HG03457 (cell line): ENCODE data around the gene SARM1.
"Not testable (repeated sequence)": the region's sequence is repeated elsewhere in the genome, so short reads cannot be mapped to it uniquely, and the experiment has no call there.

Experiments used
- ATAC-seq: cut with Tn5 transposase; IDR thresholded peaks from one replicate; pipeline ENCODE4 v1.9.1; 2021; ENCODE audit warnings: moderate number of reproducible peaks; ENCODE audit not compliant: unreplicated experiment

The SARM1 gene

DNA sequence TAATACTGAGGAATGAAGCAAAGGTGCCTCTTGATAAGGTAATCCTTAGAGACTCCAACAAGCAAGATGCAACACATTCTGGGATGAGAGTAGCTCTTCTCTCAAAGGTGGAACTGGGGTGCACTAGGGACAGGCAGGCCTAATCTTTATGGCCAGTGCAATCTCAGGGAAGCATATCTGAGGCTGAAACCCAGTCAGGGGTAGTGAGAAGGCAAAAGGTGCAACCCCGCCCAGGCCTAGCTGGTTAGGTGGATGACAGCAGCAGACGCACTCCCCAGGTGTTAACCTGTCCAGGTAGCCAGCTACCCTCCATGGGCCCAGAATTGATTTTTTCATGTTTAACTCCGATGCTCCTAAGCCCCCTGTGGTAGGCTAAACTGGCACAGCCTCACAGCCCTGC lies 44.4 kb downstream of the SARM1 start:
- no peak for ATAC-seq

DNA sequence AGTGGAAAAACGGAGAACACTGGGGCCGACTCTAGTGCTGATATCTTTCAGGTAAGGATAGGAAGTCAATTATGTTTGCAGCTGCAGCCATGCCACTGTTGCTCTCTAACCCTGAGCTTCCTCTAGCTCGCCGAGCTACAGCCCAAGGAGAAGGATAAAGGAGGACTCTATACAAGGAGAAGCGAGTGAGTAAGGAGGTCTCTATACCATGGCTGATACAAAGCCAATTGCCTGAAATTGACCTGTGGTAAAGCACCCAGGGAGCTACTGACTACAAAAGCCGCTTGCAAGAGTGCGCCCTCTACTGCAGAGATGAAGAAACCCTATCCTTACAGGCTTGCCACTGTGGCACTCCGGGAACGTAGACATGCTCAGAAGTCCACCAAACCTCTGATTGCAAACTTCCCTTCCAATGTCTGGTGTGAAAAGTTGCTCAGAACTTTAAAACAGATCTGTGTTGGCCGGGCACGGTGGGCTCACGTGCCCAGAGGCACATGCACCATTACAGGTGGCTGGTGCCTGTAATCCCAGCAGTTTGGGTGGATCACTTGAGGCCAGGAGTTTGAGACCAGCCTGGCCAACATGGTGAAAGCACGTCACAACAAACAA lies 45.3 kb downstream of the SARM1 start:
- ATAC-seq = no peak

DNA sequence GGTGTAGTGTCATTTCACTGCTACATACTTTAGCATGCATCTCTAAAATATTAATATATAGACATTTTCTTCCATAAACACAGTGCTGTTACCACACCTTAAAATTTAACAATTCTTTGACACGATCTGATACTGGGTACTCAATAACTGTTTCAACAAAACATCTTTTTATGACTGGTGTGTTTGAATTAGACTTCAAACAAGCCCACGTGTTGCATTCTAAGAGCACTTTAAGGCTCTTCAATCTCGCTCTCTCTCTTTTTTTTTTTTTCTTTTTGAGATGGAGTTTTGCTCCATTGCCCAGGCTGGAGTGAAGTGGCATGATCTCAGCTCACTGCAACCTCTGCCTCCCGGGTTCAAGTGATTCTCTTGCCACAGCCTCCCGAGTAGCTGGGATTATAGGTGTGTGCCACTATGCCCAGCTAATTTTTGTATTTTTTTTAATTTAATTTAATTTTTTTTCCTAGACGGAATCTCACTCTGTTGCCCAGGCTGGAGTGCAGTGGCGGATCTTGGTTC lies 50.4 kb downstream of the SARM1 start:
- ATAC-seq = no peak

DNA sequence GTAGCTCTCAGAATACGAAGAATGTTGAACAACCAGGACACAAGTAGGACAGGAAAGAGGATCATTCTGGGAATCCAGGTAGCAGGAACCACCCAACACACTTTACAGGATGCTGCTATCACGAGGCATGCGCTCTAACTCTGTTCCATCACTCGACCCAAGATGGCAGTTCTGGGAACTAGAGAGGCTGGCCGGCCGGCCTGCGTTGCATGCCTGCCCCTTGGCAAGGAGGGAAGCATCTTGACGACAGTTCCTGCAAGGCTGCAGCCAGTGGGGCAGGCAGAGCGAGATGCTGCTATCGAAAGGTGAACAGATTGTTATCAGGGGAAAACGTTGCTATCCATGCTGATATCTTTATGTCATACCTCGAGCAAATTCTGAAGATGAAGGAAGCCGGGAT lies 53.7 kb downstream of the SARM1 start:
- no peak for ATAC-seq

DNA sequence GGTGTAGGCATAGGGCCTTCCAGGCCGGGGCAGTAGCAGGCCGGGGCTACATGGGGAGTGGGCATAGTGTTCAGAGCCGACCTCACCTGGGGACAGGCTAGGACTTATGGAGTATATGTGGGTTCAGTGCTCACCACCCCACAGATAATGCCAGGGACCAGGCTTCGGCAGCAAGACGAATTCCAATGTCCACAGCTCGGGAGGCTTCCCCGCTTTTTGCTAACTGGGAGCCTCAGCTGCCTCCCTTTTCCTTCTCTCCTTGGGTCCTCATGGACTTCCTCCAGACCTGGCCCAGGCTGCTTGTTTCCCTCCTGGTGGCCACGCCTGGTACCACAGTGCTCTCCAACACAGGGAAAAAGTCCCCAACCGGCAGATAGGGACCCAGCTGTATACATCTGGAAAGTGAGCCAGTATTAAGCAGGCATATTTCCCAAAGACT lies 54.6 kb downstream of the SARM1 start:
- no peak for ATAC-seq

DNA sequence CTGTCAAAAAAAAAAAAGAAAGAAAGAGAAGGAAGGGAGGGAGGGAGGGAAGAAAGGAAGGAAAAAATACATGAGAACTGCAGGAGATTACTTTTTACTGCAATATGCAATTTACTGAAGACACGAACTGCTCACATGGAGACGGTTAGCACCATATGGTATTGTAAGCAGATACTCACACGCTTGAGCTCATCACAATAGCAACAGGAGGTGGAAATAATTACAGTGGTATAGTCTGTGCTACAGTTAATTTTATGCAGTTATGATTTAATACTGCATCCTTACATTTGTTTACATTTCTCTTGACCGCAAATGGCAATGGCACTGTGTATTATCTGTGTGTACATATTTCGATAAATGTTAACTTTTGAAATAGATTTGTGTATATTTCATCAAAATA lies 55.9 kb downstream of the SARM1 start:
- ATAC-seq = no peak

DNA sequence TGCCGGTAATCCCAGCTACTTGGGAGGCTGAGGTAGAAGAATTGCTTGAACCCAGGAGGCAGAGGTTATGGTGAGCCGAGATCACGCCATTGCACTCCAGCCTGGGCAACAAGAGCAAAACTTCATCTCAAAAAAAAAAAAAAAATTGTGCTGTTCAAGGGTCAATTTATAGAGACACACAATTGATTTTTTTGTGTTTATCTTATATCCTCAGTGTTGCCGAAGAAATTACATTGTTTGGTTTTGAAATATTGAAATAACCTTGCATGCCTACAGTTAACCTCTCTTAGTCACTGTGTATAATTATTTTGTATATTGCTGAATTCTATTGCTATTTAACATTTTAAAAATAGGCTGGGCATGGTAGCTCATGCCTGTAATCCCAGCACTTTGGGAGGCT lies 56.5 kb downstream of the SARM1 start:
- ATAC-seq = not testable (repeated sequence)

DNA sequence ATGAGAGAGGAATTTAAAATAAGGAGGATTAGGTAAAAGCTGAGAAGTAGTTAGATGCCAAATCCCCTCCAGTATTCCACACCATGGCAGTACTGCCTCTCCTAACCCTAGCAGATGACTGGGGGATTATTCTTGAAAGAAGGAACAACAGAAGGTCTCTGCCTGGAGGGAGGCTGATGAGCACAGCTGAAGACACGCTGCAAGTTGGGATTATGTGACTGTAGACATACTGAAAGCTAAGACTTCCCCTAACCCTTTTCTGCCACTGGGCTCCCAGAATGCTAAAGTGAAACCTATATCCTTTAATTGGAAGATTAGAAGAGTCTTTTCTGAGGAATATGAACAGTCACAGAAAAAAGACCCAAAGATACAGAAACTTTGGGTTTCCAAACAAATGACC lies 62.2 kb downstream of the SARM1 start:
- ATAC-seq = no peak

DNA sequence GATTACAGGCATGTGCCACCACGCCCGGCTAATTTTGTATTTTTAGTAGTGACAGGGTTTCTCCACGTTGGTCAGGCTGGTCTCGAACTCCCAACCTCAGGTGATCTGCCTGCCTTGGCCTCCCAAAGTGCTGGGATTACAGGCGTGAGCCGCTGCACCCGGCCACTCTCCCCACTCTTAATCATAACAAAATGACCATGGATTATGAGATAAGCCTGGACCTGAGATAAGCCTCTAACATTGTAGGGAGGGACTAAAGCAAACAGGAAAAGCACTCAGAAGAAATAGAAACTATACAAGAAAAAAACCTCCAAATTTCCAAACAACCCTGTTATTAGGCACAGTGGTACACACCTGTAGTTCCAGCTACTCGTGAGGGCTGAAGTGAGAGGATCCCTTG lies 62.8 kb downstream of the SARM1 start:
- not testable (repeated sequence) for ATAC-seq

DNA sequence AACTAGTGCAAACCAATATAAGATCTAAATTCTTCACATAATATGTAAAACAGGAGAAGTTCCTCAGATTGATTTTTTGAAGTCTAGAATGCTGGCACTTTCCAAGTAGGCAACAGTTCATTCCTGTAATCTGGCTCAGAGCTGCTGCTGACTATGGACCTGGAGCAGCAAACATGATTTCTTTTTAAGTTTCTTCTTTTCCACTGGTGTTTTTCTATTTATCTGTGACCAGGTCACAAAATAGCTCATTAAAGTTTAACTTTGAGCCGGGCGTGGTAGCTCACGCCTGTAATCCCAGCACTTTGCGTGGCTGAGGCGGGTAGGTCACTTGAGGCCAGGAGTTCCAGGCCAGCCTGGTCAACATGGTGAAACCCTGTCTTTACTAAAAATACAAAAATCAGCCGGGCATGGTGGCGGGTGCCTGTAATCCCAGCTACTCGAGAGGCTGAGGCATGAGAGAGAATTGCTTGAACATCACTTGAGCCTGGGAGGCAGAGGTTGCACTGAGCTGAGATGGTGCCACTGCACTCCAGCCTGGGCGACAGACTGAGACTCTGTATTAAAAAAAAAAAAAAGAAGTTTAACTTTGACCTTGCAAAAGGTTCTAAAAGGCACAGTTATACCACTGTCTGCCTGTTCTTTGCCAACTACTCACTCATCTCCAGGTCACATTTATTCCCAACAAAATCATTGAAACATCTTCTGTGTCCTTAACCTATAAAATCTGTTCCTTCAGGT lies 72.6 kb downstream of the SARM1 start:
- ATAC-seq = no peak

DNA sequence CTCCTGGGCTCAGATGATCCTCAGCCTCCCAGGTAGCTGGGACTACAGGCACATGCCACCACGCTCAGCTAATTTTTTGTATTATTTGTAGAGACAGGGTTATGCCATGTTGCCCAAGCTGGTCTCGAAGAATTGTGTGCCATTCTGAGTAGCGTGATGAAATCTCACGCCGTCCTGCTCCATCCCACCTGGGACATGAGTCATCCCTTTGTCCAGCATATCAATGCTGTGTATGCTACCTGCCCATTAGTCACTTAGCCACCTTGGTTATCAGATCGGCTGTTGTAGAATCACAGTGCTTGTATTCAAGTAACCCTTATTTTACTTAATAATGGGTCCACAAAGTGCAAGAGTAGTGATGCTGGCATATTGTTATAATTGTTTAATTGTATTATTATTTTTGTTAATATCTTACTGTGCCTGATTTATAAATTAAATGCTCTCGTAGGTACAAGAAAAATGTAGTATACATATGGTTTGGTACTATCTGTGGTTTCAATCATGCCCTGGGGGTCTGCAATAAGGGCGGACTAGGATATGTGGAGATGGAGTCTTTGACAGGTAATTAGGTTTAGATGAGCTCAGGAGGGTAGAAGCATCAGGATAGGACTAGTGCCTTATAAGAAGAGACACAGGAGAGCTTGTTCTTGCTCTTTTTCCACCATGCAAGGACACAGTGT lies 75.4 kb downstream of the SARM1 start:
- no peak for ATAC-seq

DNA sequence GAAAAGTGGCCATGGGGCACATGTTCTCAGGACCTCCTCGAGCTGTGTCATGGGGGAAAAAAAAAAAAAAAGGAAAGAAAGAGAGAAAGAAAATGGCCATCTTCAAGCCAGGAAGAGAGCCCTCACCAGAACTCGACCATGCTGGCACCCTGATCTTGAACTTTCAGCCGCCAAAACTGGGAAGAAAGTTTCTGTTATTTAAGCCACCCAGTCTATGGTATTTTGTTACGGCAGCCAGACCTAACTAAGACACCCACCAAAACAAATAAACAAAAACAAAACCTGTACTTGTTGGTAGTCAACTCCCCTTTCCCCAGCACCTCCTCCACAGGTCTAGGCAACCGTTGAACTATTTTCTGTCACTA lies 75.9 kb downstream of the SARM1 start:
- no peak for ATAC-seq

DNA sequence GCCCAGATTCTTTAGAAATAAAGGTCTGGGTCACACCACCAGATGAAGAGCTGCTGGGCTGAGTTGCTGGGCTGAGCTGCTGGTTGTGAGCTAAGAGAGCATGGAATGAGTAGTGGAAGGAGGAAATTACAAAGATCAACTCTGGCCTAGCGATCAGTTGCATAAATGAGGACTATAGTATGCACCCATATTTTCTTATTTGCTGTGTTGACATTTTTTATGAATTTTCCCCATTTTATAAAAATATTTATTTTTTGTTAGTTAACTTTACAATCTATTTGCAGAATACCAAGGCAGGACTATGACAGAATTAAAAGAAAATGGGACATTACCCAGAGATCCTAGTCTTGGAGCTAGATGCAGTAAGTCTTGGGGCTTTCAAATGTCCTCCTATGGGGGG lies 78.4 kb downstream of the SARM1 start:
- ATAC-seq = no peak
